ENCODE results near the gene RHBDL3.

DNA sequence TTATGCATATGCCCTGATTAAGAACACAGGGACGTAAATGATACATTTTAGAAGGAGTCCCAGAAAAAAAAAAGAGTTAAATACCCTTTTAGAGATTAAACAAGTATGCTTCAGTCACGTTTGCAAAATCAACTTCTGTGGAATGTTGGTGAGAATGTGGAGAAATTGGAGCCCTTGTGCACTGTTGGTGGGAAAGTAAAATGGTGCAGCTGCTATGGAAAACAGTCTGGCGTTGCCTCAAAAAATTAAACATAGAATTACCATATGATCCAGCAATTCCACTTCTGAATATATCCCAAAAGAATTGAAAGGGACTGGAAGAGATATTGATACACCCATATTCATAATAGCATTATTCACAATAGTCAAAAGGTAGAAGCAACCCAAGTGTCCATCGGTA lies 26.5 kb downstream of the RHBDL3 start:
- no peak for TF ChIP-seq POLR2A (IDR thresholded peaks at IDR 0.05)
- TF ChIP-seq, protein P1, sequence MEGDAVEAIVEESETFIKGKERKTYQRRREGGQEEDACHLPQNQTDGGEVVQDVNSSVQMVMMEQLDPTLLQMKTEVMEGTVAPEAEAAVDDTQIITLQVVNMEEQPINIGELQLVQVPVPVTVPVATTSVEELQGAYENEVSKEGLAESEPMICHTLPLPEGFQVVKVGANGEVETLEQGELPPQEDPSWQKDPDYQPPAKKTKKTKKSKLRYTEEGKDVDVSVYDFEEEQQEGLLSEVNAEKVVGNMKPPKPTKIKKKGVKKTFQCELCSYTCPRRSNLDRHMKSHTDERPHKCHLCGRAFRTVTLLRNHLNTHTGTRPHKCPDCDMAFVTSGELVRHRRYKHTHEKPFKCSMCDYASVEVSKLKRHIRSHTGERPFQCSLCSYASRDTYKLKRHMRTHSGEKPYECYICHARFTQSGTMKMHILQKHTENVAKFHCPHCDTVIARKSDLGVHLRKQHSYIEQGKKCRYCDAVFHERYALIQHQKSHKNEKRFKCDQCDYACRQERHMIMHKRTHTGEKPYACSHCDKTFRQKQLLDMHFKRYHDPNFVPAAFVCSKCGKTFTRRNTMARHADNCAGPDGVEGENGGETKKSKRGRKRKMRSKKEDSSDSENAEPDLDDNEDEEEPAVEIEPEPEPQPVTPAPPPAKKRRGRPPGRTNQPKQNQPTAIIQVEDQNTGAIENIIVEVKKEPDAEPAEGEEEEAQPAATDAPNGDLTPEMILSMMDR (IDR thresholded peaks at IDR 0.05) = no peak
- no peak for TF ChIP-seq EP300 (IDR thresholded peaks at IDR 0.05)

Measured in ovary (tissue), 3 donors.